ENCODE measurements around the gene COL5A2.

COL5A2 gene

GRCh38 chr2:189178726-189179569, 613 bp downstream of the COL5A2 start:
- no peak for DNase-seq (ENCODE audit: low read depth in 2 of 2)

GRCh38 chr2:189178054-189178453, 1.5 kb downstream of the COL5A2 start:
- no peak for DNase-seq (ENCODE audit: low read depth in 2 of 2)

DNA sequence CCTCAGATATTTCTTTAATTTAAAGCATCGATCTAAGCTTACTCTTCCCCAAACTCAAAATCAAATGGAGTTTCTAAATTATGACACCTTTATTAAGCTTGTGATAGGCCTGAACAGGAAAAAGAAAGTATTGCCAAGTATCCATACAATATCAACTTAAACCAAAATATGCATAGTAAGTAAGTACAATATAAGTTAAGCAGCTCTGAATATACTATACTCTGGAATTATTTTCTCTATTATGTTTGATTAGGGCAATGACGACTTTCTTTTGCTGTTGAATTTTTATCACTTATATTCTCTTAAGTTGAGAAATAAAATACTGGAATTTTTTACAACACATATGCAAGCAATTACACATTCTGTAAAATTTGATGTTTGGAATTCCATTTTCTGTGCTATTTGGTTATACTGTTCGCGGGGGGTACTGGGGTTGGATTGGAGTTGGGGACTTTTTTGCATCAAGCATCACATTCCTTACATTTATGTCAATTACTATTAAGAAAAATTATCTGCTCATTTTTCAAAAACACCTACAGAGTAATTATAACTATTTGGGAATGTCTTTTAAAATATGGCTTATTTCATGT, 2.2 kb downstream of the COL5A2 start:
- DNase-seq (ENCODE audit: low read depth in 2 of 2), result no peak

DNA sequence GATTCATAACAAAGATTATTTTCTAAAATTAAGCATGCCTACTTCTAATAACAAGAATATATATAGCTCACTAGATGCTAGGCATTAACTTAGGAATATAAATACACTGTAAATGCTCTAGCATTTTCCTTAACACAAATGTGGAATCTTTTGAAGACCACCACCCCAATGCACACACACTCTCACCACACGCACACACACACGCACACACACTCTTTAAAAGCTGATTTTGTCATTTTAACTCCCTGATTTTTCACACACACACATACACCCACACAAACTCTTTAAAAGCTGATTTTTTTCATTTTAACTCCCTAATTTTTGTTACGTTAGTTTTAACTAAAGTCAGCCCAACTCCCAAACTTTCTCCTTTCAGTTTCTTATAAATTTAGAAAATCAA, 3.0 kb downstream of the COL5A2 start:
- DNase-seq (ENCODE audit: low read depth in 2 of 2), result no peak

GRCh38 chr2:189175869-189176433, 3.6 kb downstream of the COL5A2 start:
- DNase-seq (ENCODE audit: low read depth in 2 of 2), result no peak

- DNase-seq (ENCODE audit: low read depth in 2 of 2), result no peak
Measured at GRCh38 chr2:189171956-189172609, 7.5 kb downstream of the COL5A2 start.

DNA sequence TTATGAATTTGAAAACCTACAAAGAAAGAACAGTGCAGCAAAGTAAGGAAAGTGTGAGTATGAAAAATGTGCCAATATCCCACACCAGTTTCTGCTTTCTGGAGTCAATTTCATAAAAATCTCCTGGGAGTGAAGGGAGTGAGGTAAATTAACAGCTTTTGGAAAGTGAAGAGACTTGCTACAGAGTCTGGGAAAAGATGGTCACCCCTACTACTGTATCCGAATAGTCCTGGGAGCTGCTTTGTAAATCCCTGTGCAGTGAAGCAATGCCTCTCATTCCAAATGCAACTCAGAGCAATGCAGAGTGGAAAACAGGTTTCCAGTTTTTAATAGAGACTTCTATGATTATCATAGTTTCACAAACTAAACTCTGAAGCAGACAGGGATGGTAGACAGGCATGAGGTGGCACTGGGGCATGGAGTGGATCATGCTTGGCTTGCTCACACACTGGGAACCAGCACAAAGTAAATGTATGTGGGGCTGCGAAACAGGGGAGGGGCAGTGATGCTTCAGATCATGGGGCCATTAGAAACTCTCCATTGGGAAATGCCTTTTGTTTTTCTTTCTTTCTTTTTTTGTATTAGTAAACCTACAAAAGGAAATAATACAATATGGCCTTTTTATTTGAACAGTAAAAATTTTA, 10.6 kb downstream of the COL5A2 start:
- no peak for DNase-seq (ENCODE audit: low read depth in 2 of 2)

GRCh38 chr2:189165656-189166380, 13.7 kb downstream of the COL5A2 start:
- no peak for DNase-seq (ENCODE audit: low read depth in 2 of 2)

GRCh38 chr2:189164746-189165145, 14.8 kb downstream of the COL5A2 start:
- DNase-seq (ENCODE audit: low read depth in 2 of 2), result no peak

GRCh38 chr2:189163889-189164288, 15.7 kb downstream of the COL5A2 start:
- no peak for DNase-seq (ENCODE audit: low read depth in 2 of 2)

DNA sequence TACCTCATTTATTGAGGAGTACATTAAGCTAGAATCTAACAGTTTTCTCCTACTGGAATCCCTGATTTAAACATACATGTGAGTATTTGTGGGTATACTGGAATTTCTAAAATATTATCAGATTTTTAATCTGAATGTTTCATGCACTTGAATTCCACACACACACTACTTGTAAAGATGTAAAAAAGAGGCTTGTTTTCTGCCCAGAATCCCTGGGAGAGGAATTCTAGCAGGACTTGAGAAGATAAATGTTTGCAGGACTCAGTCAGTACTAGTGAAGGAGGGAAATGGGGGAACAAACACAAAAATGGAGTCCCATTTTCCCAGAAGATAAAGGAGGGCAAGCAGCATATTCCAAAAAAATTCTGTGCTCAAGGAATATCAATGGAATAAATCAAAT, 17.0 kb downstream of the COL5A2 start:
- DNase-seq (ENCODE audit: low read depth in 2 of 2), result no peak

DNA sequence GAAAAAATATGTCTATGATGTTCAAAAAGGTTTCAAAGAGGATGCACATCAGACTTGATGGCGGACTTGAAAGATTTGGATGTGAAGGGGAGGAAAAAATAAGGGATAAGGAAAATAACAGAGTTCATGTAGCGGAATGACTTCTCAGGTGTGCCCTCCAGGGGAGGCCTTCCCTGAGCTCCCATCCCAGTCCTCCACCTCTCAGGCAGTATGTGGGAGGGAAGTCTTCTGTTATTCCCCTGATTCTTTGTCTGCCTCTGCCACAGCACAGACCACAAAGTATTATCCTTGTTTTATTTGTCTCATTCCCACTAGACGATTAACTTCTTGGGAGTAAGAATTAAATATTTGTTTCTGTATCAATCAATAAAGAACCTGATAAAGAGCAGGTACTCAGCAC, 17.7 kb downstream of the COL5A2 start:
- DNase-seq (ENCODE audit: low read depth in 2 of 2), result no peak

GRCh38 chr2:189159717-189160116, 19.8 kb downstream of the COL5A2 start:
- no peak for DNase-seq (ENCODE audit: low read depth in 2 of 2)

- no peak for DNase-seq (ENCODE audit: low read depth in 2 of 2)
Measured at GRCh38 chr2:189159273-189159672, 20.3 kb downstream of the COL5A2 start.

- no peak for DNase-seq (ENCODE audit: low read depth in 2 of 2)
Measured at GRCh38 chr2:189157939-189158338, 21.6 kb downstream of the COL5A2 start.

GRCh38 chr2:189157456-189157855, 22.1 kb downstream of the COL5A2 start:
- DNase-seq (ENCODE audit: low read depth in 2 of 2), result no peak

GRCh38 chr2:189155795-189156194, 23.8 kb downstream of the COL5A2 start:
- no peak for DNase-seq (ENCODE audit: low read depth in 2 of 2)

- DNase-seq (ENCODE audit: low read depth in 2 of 2), result no peak
Measured at GRCh38 chr2:189153619-189154018, 25.9 kb downstream of the COL5A2 start.

- no peak for DNase-seq (ENCODE audit: low read depth in 2 of 2)
Measured at GRCh38 chr2:189152483-189152882, 27.1 kb downstream of the COL5A2 start.

GRCh38 chr2:189151906-189152305, 27.7 kb downstream of the COL5A2 start:
- DNase-seq (ENCODE audit: low read depth in 2 of 2), result no peak

- DNase-seq (ENCODE audit: low read depth in 2 of 2), result no peak
Measured at GRCh38 chr2:189150033-189150432, 29.5 kb downstream of the COL5A2 start.

Measured in stimulated activated CD8-positive, alpha-beta memory T cell treated with anti-CD3 and anti-CD28 coated beads, Interleukin-7, amount 100 ng/mL, for 4 hours (primary cell).